GM12878 (cell line): Measurements from ENCODE around the gene DHDDS. TPM values are rescaled to one million over a fixed set of nuclear protein-coding genes. Genes with fewer than 3 reads are reported as not detected.

Experiments
- ATAC-seq: fragments of 200-7000 bp; cut with Tn5 transposase; 3 replicates; pipeline ENCODE4 v1.9.1; 2020; ENCODE audit warnings: mild to moderate bottlenecking, moderate library complexity
- BruUV-seq: library from RNA; stranded (reverse); fragments of 400-500 nt; replicated peaks from 2 replicates; lab custom pipeline; 2021; lab: Mats Ljungman, UMichigan
- CTCF ChIA-PET: fragments of 300-600 bp; sonication (Branson Sonifier 250); formaldehyde crosslinking; extraction: SDS; loops from one replicate; lab custom pipeline; 2021; ENCODE audit warnings: inconsistent platforms; lab: Yijun Ruan, JAX
- POLR2A ChIA-PET: fragments of 350-600 bp; formaldehyde crosslinking; extraction: SDS; loops from one replicate; lab custom pipeline; 2021; ENCODE audit warnings: inconsistent platforms; lab: Charles Lee
- RAD21 ChIA-PET: fragments of 300-600 bp; sonication (Branson Sonifier 250); formaldehyde crosslinking; loops from one replicate; lab custom pipeline; 2023; ENCODE audit warnings: antibody characterized with exemption; ENCODE audit not compliant: unreplicated experiment; lab: Charles Lee
- SMC1A ChIA-PET: fragments of 300-600 bp; sonication (Branson Sonifier 250); formaldehyde crosslinking; loops from one replicate; lab custom pipeline; 2023; ENCODE audit not compliant: unreplicated experiment, uncharacterized antibody; lab: Charles Lee
- DNase-seq: peaks from one replicate; pipeline ENCODE4 v3.0.0-alpha.2; 2011; ENCODE audit warnings: low read depth, low spot score
- FAIRE-seq: peaks from 3 replicates; lab custom pipeline; 2011; peaks lifted over from hg19 to GRCh38; lab: Jason Lieb, UNC
- H2AFZ ChIP-seq: 2 replicates; pipeline ENCODE4 v1.6.0; 2011; ENCODE audit warnings: low read depth, low read length, control low read depth; ENCODE audit not compliant: control insufficient read depth
- H3K27ac ChIP-seq: 2 replicates; pipeline ENCODE4 v1.5.1; 2011; ENCODE audit warnings: control low read depth; ENCODE audit not compliant: control insufficient read depth, insufficient read depth
- H3K27me3 ChIP-seq, 2 experiments: replicated peaks in 1 of 2; 2 replicates each; pipeline versions ENCODE4 v1.6.0 to v1.6.1; 2011; ENCODE audit warnings: low read length in 1 of 2; ENCODE audit not compliant: control insufficient read depth in 2 of 2, insufficient read depth in 2 of 2
- H3K36me3 ChIP-seq, 2 experiments: 2 replicates each; pipeline ENCODE4 v1.5.1; 2011; ENCODE audit warnings: low read length in 1 of 2; ENCODE audit not compliant: control insufficient read depth in 2 of 2, insufficient read depth in 2 of 2
- H3K4me1 ChIP-seq: 2 replicates; pipeline ENCODE4 v1.6.1; 2011; ENCODE audit warnings: mild to moderate bottlenecking, low read length, moderate library complexity, mixed read lengths; ENCODE audit not compliant: control insufficient read depth, insufficient read depth
- H3K4me2 ChIP-seq: 2 replicates; pipeline ENCODE4 v1.6.0; 2011; ENCODE audit warnings: control low read depth; ENCODE audit not compliant: control insufficient read depth, insufficient read depth
- H3K4me3 ChIP-seq: fragments of 200-600 bp; sonication (generic); 2 replicates; pipeline ENCODE4 v1.5.1; 2016
- H3K79me2 ChIP-seq: 2 replicates; pipeline ENCODE4 v1.6.0; 2011; ENCODE audit warnings: low read length; ENCODE audit not compliant: control insufficient read depth, insufficient read depth
- H3K9ac ChIP-seq: 2 replicates; pipeline ENCODE4 v1.8.0; 2011; ENCODE audit warnings: low read length, control low read depth, mixed read lengths; ENCODE audit not compliant: control insufficient read depth, insufficient read depth
- H3K9me3 ChIP-seq: replicated peaks from 3 replicates; pipeline ENCODE4 v1.5.1; 2011; ENCODE audit warnings: mild to moderate bottlenecking, low read length; ENCODE audit not compliant: control insufficient read depth, insufficient read depth
- H4K20me1 ChIP-seq: 2 replicates; pipeline ENCODE4 v1.6.0; 2011; ENCODE audit not compliant: control insufficient read depth, insufficient read depth
- BACH1 ChIP-seq: fragments of 450-650 bp; IDR thresholded peaks from 2 replicates; pipeline ENCODE4 v1.6.1; 2017; ENCODE audit warnings: mild to moderate bottlenecking, borderline replicate concordance
- BCL11A ChIP-seq: IDR thresholded peaks from 2 replicates; pipeline ENCODE4 v1.6.1; 2011; ENCODE audit warnings: low read depth, low read length
- BHLHE40 ChIP-seq, 2 experiments: fragments of 450-650 bp in 1 of 2; IDR thresholded peaks; 2 replicates each; pipeline ENCODE4 v1.6.1; 2011 to 2017; ENCODE audit warnings: low read depth in 2 of 2, borderline replicate concordance in 1 of 2, improper control_type of control experiment in 1 of 2, low read length in 1 of 2, mild to moderate bottlenecking in 1 of 2
- CREB1 ChIP-seq: IDR thresholded peaks from 2 replicates; pipeline ENCODE4 v1.6.1; 2012; ENCODE audit warnings: low read depth, mild to moderate bottlenecking, inconsistent platforms
- ETV6 ChIP-seq, 2 experiments: fragments of 450-650 bp in 1 of 2; IDR thresholded peaks in 1 of 2; conservative IDR thresholded peaks in 1 of 2; 2 replicates each; pipeline ENCODE4 v1.6.1; 2014; ENCODE audit warnings: antibody characterized with exemption in 1 of 2, borderline replicate concordance in 1 of 2, low read depth in 1 of 2, mild to moderate bottlenecking in 1 of 2, moderate library complexity in 1 of 2
- JUND ChIP-seq: IDR thresholded peaks from 2 replicates; pipeline ENCODE4 v1.6.1; 2012; ENCODE audit warnings: low read depth, mild to moderate bottlenecking, low read length, improper control_type of control experiment, moderate library complexity
- MEF2A ChIP-seq: IDR thresholded peaks from 2 replicates; pipeline ENCODE4 v1.6.1; 2011; ENCODE audit warnings: low read depth, mild to moderate bottlenecking, low read length, moderate library complexity; ENCODE audit not compliant: insufficient read depth
- NRF1 ChIP-seq: conservative IDR thresholded peaks from 2 replicates; pipeline ENCODE4 v1.6.1; 2011; ENCODE audit warnings: mild to moderate bottlenecking, low read depth, low read length, improper control_type of control experiment
- PKNOX1 ChIP-seq: fragments of 450-650 bp; IDR thresholded peaks from 2 replicates; pipeline ENCODE4 v1.6.1; 2016; ENCODE audit warnings: mild to moderate bottlenecking
- POLR2A ChIP-seq: IDR thresholded peaks from 2 replicates; pipeline ENCODE4 v1.6.1; 2011; ENCODE audit warnings: low read depth, mild to moderate bottlenecking, low read length
- POLR2AphosphoS2 ChIP-seq: IDR thresholded peaks from 2 replicates; pipeline ENCODE4 v1.6.1; 2011; ENCODE audit warnings: low read depth, mild to moderate bottlenecking, low read length, improper control_type of control experiment, moderate library complexity
- SMC3 ChIP-seq: IDR thresholded peaks from 2 replicates; pipeline ENCODE4 v1.6.1; 2011; ENCODE audit warnings: low read length, improper control_type of control experiment, borderline replicate concordance
- SRF ChIP-seq, 2 experiments: IDR thresholded peaks; 2 replicates each; pipeline ENCODE4 v1.6.1; 2011; ENCODE audit warnings: low read depth in 2 of 2, low read length in 2 of 2, mild to moderate bottlenecking in 1 of 2, moderate library complexity in 1 of 2
- TAF1 ChIP-seq: IDR thresholded peaks from 2 replicates; pipeline ENCODE4 v1.6.1; 2011; ENCODE audit warnings: mild to moderate bottlenecking, low read depth, low read length, borderline replicate concordance
- TBL1XR1 ChIP-seq: IDR thresholded peaks from 2 replicates; pipeline ENCODE4 v1.6.1; 2012; ENCODE audit warnings: low read depth, low read length, improper control_type of control experiment
- TCF3 ChIP-seq: IDR thresholded peaks from 2 replicates; pipeline ENCODE4 v1.6.1; 2012; ENCODE audit warnings: low read depth, mild to moderate bottlenecking, low read length, borderline replicate concordance; ENCODE audit not compliant: insufficient read depth
- WRNIP1 ChIP-seq: IDR thresholded peaks from 2 replicates; pipeline ENCODE4 v1.6.1; 2011; ENCODE audit warnings: low read depth, low read length, improper control_type of control experiment, borderline replicate concordance
- WGBS: methylation state at CpG from one replicate; pipeline ENCODE4 v1.1.6; 2016; ENCODE audit warnings: low lambda C conversion rate; ENCODE audit not compliant: insufficient replicate concordance, insufficient coverage; ENCODE audit errors: missing lambda C conversion rate; 5-methylcytosine and 5-hydroxymethylcytosine counted together
- in situ Hi-C: fragments of 300-500 bp; cut with MboI; formaldehyde crosslinking; loops from 9 replicates; pipeline ENCODE4 v1.14.3; 2018; ENCODE audit warnings: mixed read lengths
- intact Hi-C: fragments of 100-400 bp; cut with micrococcal nuclease; formaldehyde crosslinking; loops from one replicate; pipeline ENCODE4 v1.14.2; 2022; ENCODE audit not compliant: unreplicated experiment
- polyA plus RNA-seq, 11 experiments: library from polyadenylated mRNA; depleted of rRNA in 4 of 11; unstranded in 6 of 11; stranded (reverse) in 5 of 11; fragments of >200 nt; fragmentation: Nextera tagmentation in 4 of 11; fragmentation: Illumina TruSeq in 1 of 11; extraction: Ambion mirVana in 4 of 11; extraction: Trizol in 1 of 11; gene quantifications; 1 replicate in 1 of 11; 2 replicates in 10 of 11; pipeline versions ENCODE4 v1.2.1 to v1.2.3, GENCODE V29; 2011 to 2016; ENCODE audit warnings: inconsistent platforms in 2 of 11, missing spikeins in 2 of 11, low read depth in 1 of 11
- total RNA-seq, 4 experiments: library from RNA; depleted of rRNA in 3 of 4; stranded (reverse); fragments of >200 nt in 3 of 4; fragmentation: Illumina TruSeq in 1 of 4; extraction: Trizol in 1 of 4; gene quantifications; 2 replicates each; pipeline versions ENCODE4 v1.2.1 to v1.2.3, GENCODE V29; 2013 to 2021

DHDDS gene
- total and polyA plus RNA-seq, 10 of the 15 experiments (the other 5 are each of a cell fraction or from before 2014, with no cell fraction given), result 22.7 to 47.5 (median 36.4) TPM

GRCh38 chr1:26472901-26473845 is 41.1 kb downstream of the DHDDS start:
- Histone ChIP-seq H2AFZ (no peak overlapping the region), H3K9me3 (no peaks in the 10 kb centered on the region), H3K27ac (peak overlapping the region; percentile 98), H3K4me2 (peak overlapping the region; percentile 77), H3K79me2 (peaks cover 25% of the 10 kb centered on the region), H3K36me3 (peaks cover 11 to 34% of the 10 kb centered on the region in 2 experiments), H3K27me3 (no peaks in the 10 kb centered on the region), H3K9ac (peak overlapping the region; percentile 98), H3K4me3 (peak overlapping the region; percentile 84), H3K4me1 (peaks cover 19% of the 10 kb centered on the region), H4K20me1 (no peaks in the 10 kb centered on the region; the same call in 1 of the 2 replicates)
- ChIA-PET RAD21 (interaction anchor here (2.8 kb wide), 1 partner anchor 28 kb away, joined by 12 read pairs; no protein-coding TSS in a partner anchor), CTCF (interaction anchor here (0.6 to 3.6 kb wide), 3 partner anchors 13 to 93 kb away, joined by 3 to 14 read pairs (median 3); no protein-coding TSS in a partner anchor), POLR2A (interaction anchor here (0.6 to 4.5 kb wide), 5 partner anchors 17 to 970 kb away, joined by 3 to 24 read pairs (median 4); partner anchors contain the start of genes CD52 and DHDDS), SMC1A (no interaction called here)
- intact Hi-C loops (no loop called here), in situ Hi-C loops (no loop called here)
- BruUV-seq, result TSS peak; percentile 69
- FAIRE-seq, result peak; percentile 41
- peak; percentile 67 for DNase-seq
- WGBS, result 2% methylated on average over 52 of the region's 71 CpGs
- ATAC-seq, result peak; percentile 81
- TF ChIP-seq MEF2A, result 0 out of 2 replicates have a peak, but pooled peaks have one; percentile 25
- no peak for TF ChIP-seq WRNIP1
- TF ChIP-seq TBL1XR1, result no peak
- peak; percentile 66; the same call in 1 of the 2 replicates for TF ChIP-seq POLR2AphosphoS2
- TF ChIP-seq POLR2A, result peak; percentile 53
- TF ChIP-seq JUND, result no peak
- no peak for TF ChIP-seq ETV6 (conservative IDR thresholded peaks at IDR 0.05 in 1 of 2, IDR thresholded peaks at IDR 0.05 in 1 of 2; ENCODE audit: borderline replicate concordance in 1 of 2, low read depth in 1 of 2)
- TF ChIP-seq SMC3, result no peak
- TF ChIP-seq PKNOX1, result 0 out of 2 replicates have a peak, but pooled peaks have one; percentile 8
- TF ChIP-seq TAF1, result no peak
- TF ChIP-seq SRF (IDR thresholded peaks at IDR 0.05; ENCODE audit: low read depth in 2 of 2, low read length in 2 of 2), result 0 out of 4 replicates have a peak, but pooled peaks of 1 of the 2 experiments have one; percentile 47
- TF ChIP-seq BACH1, result peak; percentile 72
- peak; percentile 57; the same call in 1 of the 2 replicates for TF ChIP-seq CREB1
- TF ChIP-seq BHLHE40 (IDR thresholded peaks at IDR 0.05; ENCODE audit: borderline replicate concordance in 1 of 2, low read depth in 2 of 2, low read length in 1 of 2), result peak; percentile 98 to 100
- TF ChIP-seq NRF1, result peak; percentile 42
- 0 out of 2 replicates have a peak, but pooled peaks have one; percentile 8 for TF ChIP-seq BCL11A
- TF ChIP-seq TCF3, result peak; percentile 86; the same call in 1 of the 2 replicates
